OCI-LY7 (cell line): Measurements from ENCODE around the gene MED22. TPM values are rescaled to one million over a fixed set of nuclear protein-coding genes. Genes with fewer than 3 reads are reported as not detected.
"Not testable (repeated sequence)": the region's sequence is repeated elsewhere in the genome, so short reads cannot be mapped to it uniquely, and the experiment has no call there.

Experiments
- BruUV-seq: library from RNA; stranded (reverse); fragments of 400-500 nt; replicated peaks from 2 replicates; lab custom pipeline; 2021; lab: Mats Ljungman, UMichigan
- CTCF ChIA-PET: fragments of 300-600 bp; sonication (Branson Sonifier 250); formaldehyde crosslinking; loops from one replicate; lab custom pipeline; 2022; ENCODE audit warnings: antibody characterized with exemption; ENCODE audit not compliant: unreplicated experiment; lab: Charles Lee
- POLR2A ChIA-PET: fragments of 300-600 bp; sonication (Branson Sonifier 250); formaldehyde crosslinking; loops from one replicate; lab custom pipeline; 2022; ENCODE audit warnings: antibody characterized with exemption; lab: Charles Lee
- DNase-seq: peaks from one replicate; pipeline ENCODE4 v3.0.0-alpha.2; 2015; ENCODE audit warnings: low spot score
- H2AFZ ChIP-seq: fragments of 200-600 bp; sonication (generic), shearing (Covaris generic); 2 replicates; pipeline ENCODE4 v1.6.1; 2014; ENCODE audit warnings: mild to moderate bottlenecking, antibody characterized with exemption, low read length, moderate library complexity
- H3K27ac ChIP-seq: fragments of 200-600 bp; sonication (generic); 2 replicates; pipeline ENCODE4 v1.5.1; 2014; ENCODE audit warnings: mixed run types, low read depth, mild to moderate bottlenecking, moderate library complexity, low read length, inconsistent platforms; ENCODE audit not compliant: poor library complexity, severe bottlenecking
- H3K36me3 ChIP-seq: fragments of 200-600 bp; sonication (generic); 2 replicates; pipeline ENCODE4 v1.6.1; 2014; ENCODE audit warnings: mild to moderate bottlenecking, antibody characterized with exemption, low read length, moderate library complexity, mixed read lengths; ENCODE audit not compliant: insufficient read depth
- H3K4me1 ChIP-seq: fragments of 200-600 bp; sonication (generic); 2 replicates; pipeline ENCODE4 v1.5.1; 2014; ENCODE audit warnings: mild to moderate bottlenecking, low read length; ENCODE audit not compliant: insufficient read depth, poor library complexity, severe bottlenecking
- H3K4me2 ChIP-seq: fragments of 200-600 bp; sonication (generic); 2 replicates; pipeline ENCODE4 v1.6.1; 2014; ENCODE audit warnings: mild to moderate bottlenecking, low read length
- H3K4me3 ChIP-seq: fragments of 200-600 bp; sonication (generic); 2 replicates; pipeline ENCODE4 v1.5.1; 2014; ENCODE audit warnings: mild to moderate bottlenecking, low read depth, low read length; ENCODE audit not compliant: poor library complexity, severe bottlenecking
- H3K79me2 ChIP-seq: fragments of 200-600 bp; sonication (generic); 2 replicates; pipeline ENCODE4 v1.6.1; 2016; ENCODE audit warnings: low read depth, mild to moderate bottlenecking, low read length, moderate library complexity, mixed read lengths; ENCODE audit not compliant: insufficient read depth
- H3K9me2 ChIP-seq: fragments of 200-600 bp; sonication (generic); 2 replicates; pipeline ENCODE4 v1.6.1; 2016; ENCODE audit warnings: mild to moderate bottlenecking, low read length, mixed read lengths; ENCODE audit not compliant: insufficient read depth
- H3K9me3 ChIP-seq: fragments of 200-600 bp; sonication (generic); 2 replicates; pipeline ENCODE4 v1.6.1; 2014; ENCODE audit warnings: mild to moderate bottlenecking, mixed run types, low read length, mixed read lengths
- H4K20me1 ChIP-seq: fragments of 200-600 bp; sonication (generic); 2 replicates; pipeline ENCODE4 v1.6.1; 2014; ENCODE audit warnings: mild to moderate bottlenecking, antibody characterized with exemption, low read length, moderate library complexity, mixed read lengths; ENCODE audit not compliant: insufficient read depth
- EZH2phosphoT487 ChIP-seq: fragments of 200-600 bp; sonication (generic); IDR thresholded peaks from 2 replicates; pipeline ENCODE4 v1.6.1; 2018; ENCODE audit warnings: low read depth, borderline replicate concordance, mild to moderate bottlenecking, mixed run types, antibody characterized with exemption, low read length, moderate library complexity, mixed read lengths
- intact Hi-C: fragments of 100-400 bp; cut with micrococcal nuclease; formaldehyde crosslinking; loops from one replicate; pipeline ENCODE4 v1.10.0; 2022; ENCODE audit not compliant: unreplicated experiment
- total RNA-seq, 2 experiments: library from RNA; depleted of rRNA in 1 of 2; stranded (reverse); fragments of >200 nt in 1 of 2; shearing (Covaris generic) in 1 of 2; gene quantifications; 2 replicates each; pipeline ENCODE4 v1.2.3, GENCODE V29; 2014 to 2022
- TF ChIP-seq, protein P1 (sequence below): fragments of 200-600 bp; sonication (generic); conservative IDR thresholded peaks from 2 replicates; pipeline ENCODE4 v1.5.1; 2014; ENCODE audit warnings: mild to moderate bottlenecking, antibody characterized with exemption, low read length, moderate library complexity, mixed read lengths

The MED22 gene
- total RNA-seq, 2 experiments from 2014 or later, result 52.0 to 62.1 TPM

DNA sequence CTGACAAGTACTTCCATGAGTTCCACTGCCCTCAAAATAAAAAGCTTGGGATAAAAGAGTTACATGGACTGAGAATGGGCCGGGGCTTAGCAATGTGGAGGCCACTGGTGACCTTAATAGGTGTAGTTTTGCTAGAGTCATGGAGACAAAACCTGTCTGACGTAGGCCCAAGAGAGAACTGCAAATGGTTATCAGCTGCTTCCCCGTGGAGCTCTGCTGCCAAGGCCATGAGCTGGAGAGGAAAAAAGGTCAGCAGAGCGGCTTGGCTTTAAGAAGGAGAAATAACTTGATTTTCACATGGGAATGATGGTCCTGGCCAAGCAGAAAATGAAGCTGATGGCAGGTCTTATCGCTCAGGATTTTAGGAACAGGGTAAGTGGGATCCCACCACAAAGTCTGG lies 8.3 kb downstream of the MED22 start:
- Histone ChIP-seq H3K9me2 (no peaks in the 10 kb centered on the region), H3K4me1 (peaks cover 33% of the 10 kb centered on the region), H3K36me3 (peaks cover 83% of the 10 kb centered on the region), H3K79me2 (peaks cover 13% of the 10 kb centered on the region), H2AFZ (no peak overlapping the region), H3K4me2 (no peak overlapping the region), H3K4me3 (no peak overlapping the region), H4K20me1 (peaks cover 6% of the 10 kb centered on the region; the same call in 1 of the 2 replicates), H3K27ac (peak overlapping the region; percentile 41), H3K9me3 (no peaks in the 10 kb centered on the region)
- no TSS peak for BruUV-seq
- intact Hi-C loops, result no loop called here
- ChIA-PET POLR2A (interaction anchor here (0.9 kb wide), 1 partner anchor 120 kb away, joined by 4 read pairs; the partner anchor contains the start of gene CACFD1), CTCF (no interaction called here)
- DNase-seq, result no peak
- TF ChIP-seq EZH2phosphoT487, result no peak
- TF ChIP-seq, protein P1, sequence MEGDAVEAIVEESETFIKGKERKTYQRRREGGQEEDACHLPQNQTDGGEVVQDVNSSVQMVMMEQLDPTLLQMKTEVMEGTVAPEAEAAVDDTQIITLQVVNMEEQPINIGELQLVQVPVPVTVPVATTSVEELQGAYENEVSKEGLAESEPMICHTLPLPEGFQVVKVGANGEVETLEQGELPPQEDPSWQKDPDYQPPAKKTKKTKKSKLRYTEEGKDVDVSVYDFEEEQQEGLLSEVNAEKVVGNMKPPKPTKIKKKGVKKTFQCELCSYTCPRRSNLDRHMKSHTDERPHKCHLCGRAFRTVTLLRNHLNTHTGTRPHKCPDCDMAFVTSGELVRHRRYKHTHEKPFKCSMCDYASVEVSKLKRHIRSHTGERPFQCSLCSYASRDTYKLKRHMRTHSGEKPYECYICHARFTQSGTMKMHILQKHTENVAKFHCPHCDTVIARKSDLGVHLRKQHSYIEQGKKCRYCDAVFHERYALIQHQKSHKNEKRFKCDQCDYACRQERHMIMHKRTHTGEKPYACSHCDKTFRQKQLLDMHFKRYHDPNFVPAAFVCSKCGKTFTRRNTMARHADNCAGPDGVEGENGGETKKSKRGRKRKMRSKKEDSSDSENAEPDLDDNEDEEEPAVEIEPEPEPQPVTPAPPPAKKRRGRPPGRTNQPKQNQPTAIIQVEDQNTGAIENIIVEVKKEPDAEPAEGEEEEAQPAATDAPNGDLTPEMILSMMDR, result no peak

DNA sequence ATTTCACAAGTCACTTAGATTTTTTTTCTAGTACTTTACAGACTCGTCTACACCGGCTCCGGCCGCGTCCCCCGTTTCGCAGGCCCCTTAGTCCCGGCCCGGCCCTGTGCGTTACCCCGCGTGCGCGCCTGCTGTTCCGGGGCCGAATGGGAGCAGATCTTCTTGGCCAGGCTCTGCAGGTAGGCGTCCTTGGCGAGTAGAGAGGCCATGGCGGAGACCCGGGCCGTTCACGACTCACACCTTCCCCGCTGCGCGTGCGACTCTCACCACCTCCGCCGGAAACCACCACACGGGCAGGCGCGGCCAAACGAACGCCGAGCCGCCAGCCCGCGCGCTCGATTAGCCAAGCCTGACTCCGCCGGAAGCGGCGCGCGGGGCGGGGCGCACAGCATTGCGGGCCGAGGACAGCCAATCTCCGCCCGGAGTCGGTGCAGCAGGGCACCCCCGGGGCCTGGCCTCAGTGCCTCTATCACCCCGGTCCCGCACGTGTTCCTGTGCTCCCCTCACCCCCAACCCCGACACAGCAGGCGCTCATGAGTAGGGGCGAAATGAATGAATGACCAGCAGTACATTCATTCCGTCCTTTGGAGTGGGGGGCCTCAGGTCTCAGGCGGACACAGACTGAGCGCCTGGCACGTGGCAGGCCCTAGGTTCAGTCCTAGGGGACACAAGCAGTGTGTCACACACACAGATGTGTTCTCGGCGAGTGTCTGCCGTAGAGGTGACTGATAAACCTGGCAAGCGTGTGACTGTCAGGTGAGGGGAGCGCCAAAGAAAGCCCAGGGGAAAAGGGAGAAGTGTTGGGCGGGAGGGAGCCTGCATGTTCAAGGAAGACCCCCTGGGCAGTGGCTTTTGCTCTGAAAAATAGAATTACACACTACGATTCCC lies 11.8 kb downstream of the MED22 start, which contains the start of gene SURF6:
TSS of gene SURF6 (minus strand) at position 265 of the 888 bp plus-strand sequence. CDS start at position 209, 56 bp downstream.
- BruUV-seq, result no TSS peak
- H3K9me2 ChIP-seq, result no peaks in the 10 kb centered on the region
- peaks cover 17% of the 10 kb centered on the region for H3K79me2 ChIP-seq
- H4K20me1 ChIP-seq, result peaks cover 11% of the 10 kb centered on the region; the same call in 1 of the 2 replicates
- no peaks in the 10 kb centered on the region for H3K9me3 ChIP-seq
- H3K4me2 ChIP-seq, result peak within 1 kb of the TSS; percentile 85
- peak within 1 kb of the TSS; percentile 86 for H3K4me3 ChIP-seq
- ChIA-PET CTCF (no interaction called here), POLR2A (interaction anchor here (0.7 to 1.4 kb wide), 2 partner anchors 12 to 30 kb away, joined by 3 read pairs; partner anchors contain the start of genes MED22 and RPL7A)
- H3K36me3 ChIP-seq, result peaks cover 83% of the 10 kb centered on the region
- H2AFZ ChIP-seq, result 0 out of 2 replicates have a peak within 1 kb of the TSS, but pooled peaks have one; percentile 32
- intact Hi-C loops, result loop anchor here (2.0 kb wide), 1 partner anchor 39 kb away; no protein-coding TSS in a partner anchor
- peaks cover 39% of the 10 kb centered on the region for H3K4me1 ChIP-seq
- H3K27ac ChIP-seq, result peak within 1 kb of the TSS; percentile 61
- TF ChIP-seq EZH2phosphoT487, result no peak
- TF ChIP-seq, protein P1, result no peak
- peak; percentile 94 for DNase-seq

DNA sequence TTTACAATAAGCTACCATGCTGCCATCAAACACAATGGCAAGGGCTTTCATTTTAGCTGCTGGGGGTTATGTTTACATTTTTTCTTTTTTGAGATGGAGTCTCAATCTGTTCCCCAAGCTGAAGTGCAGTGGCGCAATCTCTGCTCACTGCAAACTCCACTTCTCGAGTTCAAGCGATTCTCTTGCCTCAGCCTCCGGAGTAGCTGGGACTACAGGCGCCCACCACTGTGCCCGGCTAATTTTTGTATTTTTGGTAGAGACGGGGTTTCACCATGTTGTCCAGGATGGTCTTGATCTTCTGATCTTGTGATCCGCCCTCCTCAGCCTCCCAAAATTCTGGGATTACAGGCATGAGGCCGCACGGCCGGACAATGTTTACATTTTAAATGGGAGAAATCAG lies 13.0 kb downstream of the MED22 start:
- POLR2A ChIA-PET, result interaction anchor here (0.6 to 1.4 kb wide), 4 partner anchors 9 to 317 kb away, joined by 3 to 4 read pairs (median 4); partner anchors contain the start of genes MED22 and RPL7A
- H3K4me3 ChIP-seq, result peak overlapping the region; percentile 86
- H2AFZ ChIP-seq, intact Hi-C loops, BruUV-seq, CTCF ChIA-PET, H3K9me3 ChIP-seq, H3K9me2 ChIP-seq, H3K27ac ChIP-seq, DNase-seq: not testable (repeated sequence)
- H3K79me2 ChIP-seq, result peaks cover 17% of the 10 kb centered on the region
- H3K4me1 ChIP-seq, result peaks cover 26% of the 10 kb centered on the region
- H3K4me2 ChIP-seq, result peak overlapping the region; percentile 63
- H4K20me1 ChIP-seq, result peaks cover 11% of the 10 kb centered on the region; the same call in 1 of the 2 replicates
- H3K36me3 ChIP-seq, result peaks cover 83% of the 10 kb centered on the region
